Erythroblast (primary cell): ENCODE measurements around the gene RFC1.

Experiments
- GATA1 ChIP-seq: IDR thresholded peaks from 2 replicates; pipeline ENCODE4 v1.6.1; 2011; ENCODE audit warnings: low read depth, mild to moderate bottlenecking, control low read depth, low read length, moderate library complexity
- POLR2A ChIP-seq: IDR thresholded peaks from 2 replicates; pipeline ENCODE4 v1.6.1; 2011; ENCODE audit warnings: mild to moderate bottlenecking, low read length

DNA sequence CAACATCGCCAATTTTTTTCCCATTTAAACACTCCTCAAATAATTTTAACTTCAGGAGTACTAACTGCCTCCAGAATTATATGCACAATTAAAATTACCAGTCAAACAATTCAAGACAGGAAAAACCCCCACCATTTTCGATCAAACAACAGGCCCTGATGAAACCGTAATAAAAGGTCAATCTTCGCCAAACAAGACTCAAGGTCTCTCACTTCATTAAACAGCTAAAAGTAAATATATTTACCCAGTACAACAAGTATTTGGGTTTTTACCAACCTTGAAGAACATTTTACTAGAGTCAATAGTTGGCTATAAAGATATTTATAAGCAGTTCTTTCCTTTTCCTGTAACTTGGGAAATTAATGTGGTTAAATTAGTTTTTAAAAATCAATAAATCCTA, 28.3 kb downstream of the RFC1 start:
- TF ChIP-seq POLR2A (no peak), GATA1 (no peak)
